Measurements from ENCODE around the gene PNP. TPM values are rescaled to one million over a fixed set of nuclear protein-coding genes. Genes with fewer than 3 reads are reported as not detected.

Gene PNP
- 16.0 and 17.0 TPM in 2 replicates for total RNA-seq
- long read RNA-seq, transcript PNP-201 (6 exons, 1,509 nt): major isoform, 59 of 61 reads
- long read RNA-seq, partial matches to known transcripts: 0 of 61 reads
- long read RNA-seq, other reads (novel, unspliced or antisense): 1 of 61 reads

DNA sequence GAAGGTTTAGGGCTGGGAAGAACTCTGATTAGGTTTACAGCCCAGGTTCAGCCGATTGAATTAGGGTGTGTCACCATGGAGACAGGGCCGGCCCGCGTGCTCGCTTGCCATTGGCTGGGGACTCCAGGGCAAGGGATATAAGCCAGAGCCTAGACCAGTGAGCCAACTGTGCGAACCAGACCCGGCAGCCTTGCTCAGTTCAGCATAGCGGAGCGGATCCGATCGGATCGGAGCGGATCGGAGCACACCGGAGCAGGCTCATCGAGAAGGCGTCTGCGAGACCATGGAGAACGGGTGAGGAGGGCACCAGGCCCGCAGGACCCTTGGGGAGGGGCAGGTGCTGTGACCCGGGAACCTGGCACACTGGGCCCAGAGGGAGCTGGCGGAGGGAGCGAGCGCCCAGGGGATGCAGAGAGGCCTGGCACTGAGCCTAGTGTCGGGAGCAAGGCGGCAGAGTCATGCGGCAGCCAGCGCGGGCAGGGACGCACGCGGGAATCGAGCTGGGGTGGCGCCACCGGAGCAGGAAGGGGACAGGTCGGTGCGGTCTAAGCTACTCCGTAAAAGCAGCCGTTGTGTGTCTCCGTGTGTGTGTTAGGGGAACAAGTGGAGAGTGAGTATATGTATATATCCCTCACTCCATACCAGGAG, at the start of gene PNP:
PNP (plus strand) TSS at position 165 of the 648 bp plus-strand sequence; CDS start at position 284, 119 bp downstream.
- peak; percentile 91 for DNase-seq (ENCODE audit: extremely low spot score, unreplicated experiment)
- H3K27ac Mint-ChIP-seq (ENCODE audit: unreplicated experiment): peak within 1 kb of the TSS; percentile 91
- H3K27me3 Mint-ChIP-seq (ENCODE audit: unreplicated experiment): peaks cover 9% of the 10 kb centered on the region
- peaks cover 16% of the 10 kb centered on the region for H3K4me1 Mint-ChIP-seq (ENCODE audit: unreplicated experiment)
- H3K9me3 Mint-ChIP-seq (ENCODE audit: unreplicated experiment): no peaks in the 10 kb centered on the region
- H3K4me3 Mint-ChIP-seq (ENCODE audit: unreplicated experiment): peak within 1 kb of the TSS; percentile 95
- peaks cover 9% of the 10 kb centered on the region for H3K36me3 Mint-ChIP-seq (ENCODE audit: unreplicated experiment)
- TF ChIP-seq, protein P1, sequence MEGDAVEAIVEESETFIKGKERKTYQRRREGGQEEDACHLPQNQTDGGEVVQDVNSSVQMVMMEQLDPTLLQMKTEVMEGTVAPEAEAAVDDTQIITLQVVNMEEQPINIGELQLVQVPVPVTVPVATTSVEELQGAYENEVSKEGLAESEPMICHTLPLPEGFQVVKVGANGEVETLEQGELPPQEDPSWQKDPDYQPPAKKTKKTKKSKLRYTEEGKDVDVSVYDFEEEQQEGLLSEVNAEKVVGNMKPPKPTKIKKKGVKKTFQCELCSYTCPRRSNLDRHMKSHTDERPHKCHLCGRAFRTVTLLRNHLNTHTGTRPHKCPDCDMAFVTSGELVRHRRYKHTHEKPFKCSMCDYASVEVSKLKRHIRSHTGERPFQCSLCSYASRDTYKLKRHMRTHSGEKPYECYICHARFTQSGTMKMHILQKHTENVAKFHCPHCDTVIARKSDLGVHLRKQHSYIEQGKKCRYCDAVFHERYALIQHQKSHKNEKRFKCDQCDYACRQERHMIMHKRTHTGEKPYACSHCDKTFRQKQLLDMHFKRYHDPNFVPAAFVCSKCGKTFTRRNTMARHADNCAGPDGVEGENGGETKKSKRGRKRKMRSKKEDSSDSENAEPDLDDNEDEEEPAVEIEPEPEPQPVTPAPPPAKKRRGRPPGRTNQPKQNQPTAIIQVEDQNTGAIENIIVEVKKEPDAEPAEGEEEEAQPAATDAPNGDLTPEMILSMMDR (IDR thresholded peaks at IDR 0.05): no peak

DNA sequence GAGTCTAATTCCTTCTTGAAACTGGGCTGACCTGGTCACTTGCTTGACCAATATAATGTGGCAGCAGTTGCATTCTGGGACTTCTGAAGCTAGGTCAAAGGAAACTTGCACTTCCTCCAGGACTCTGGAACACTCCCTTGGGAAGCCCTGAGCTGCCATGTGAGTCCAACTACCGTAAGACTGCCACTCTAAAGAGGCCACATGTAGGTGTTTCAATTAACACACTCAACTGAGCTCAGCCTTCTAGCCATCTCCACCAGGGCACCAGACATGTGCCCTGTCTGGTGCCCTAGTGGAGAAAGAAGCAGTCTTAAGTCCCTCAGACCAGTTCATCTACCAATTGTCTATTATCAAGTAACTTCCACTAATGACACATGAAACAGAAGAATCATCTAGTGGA, 49.8 kb upstream of the PNP start:
- Mint-ChIP-seq H3K9me3 (ENCODE audit: unreplicated experiment) (no peaks in the 10 kb centered on the region), H3K4me3 (ENCODE audit: unreplicated experiment) (no peak overlapping the region), H3K27ac (ENCODE audit: unreplicated experiment) (no peak overlapping the region), H3K36me3 (ENCODE audit: unreplicated experiment) (no peaks in the 10 kb centered on the region), H3K27me3 (ENCODE audit: unreplicated experiment) (no peaks in the 10 kb centered on the region), H3K4me1 (ENCODE audit: unreplicated experiment) (no peaks in the 10 kb centered on the region)
- TF ChIP-seq, protein P1 (IDR thresholded peaks at IDR 0.05): no peak
- DNase-seq (ENCODE audit: extremely low spot score, unreplicated experiment): no peak

DNA sequence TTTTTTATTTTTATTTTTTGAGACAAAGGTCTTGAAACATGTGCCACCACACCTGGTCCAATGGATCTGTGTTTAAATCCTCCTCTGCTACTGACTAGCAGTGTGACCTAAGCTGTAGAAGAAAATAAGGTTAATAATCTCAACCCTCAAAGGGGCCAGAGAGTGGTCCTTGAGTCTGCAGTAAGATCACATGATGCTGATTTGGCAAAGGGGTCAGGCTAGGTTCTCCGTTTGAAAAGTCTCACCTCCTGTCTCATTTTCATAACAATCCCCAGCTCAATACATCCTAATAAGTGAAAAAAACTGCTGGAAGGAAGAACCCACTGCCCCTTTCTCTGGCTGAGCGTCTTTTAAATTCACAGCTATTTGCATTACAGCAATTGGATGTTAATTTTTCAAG, 47.9 kb upstream of the PNP start:
- Mint-ChIP-seq H3K9me3 (ENCODE audit: unreplicated experiment) (no peaks in the 10 kb centered on the region), H3K4me1 (ENCODE audit: unreplicated experiment) (no peaks in the 10 kb centered on the region), H3K36me3 (ENCODE audit: unreplicated experiment) (no peaks in the 10 kb centered on the region), H3K4me3 (ENCODE audit: unreplicated experiment) (no peak overlapping the region), H3K27me3 (ENCODE audit: unreplicated experiment) (no peaks in the 10 kb centered on the region), H3K27ac (ENCODE audit: unreplicated experiment) (no peak overlapping the region)
- TF ChIP-seq, protein P1 (IDR thresholded peaks at IDR 0.05): no peak
- DNase-seq (ENCODE audit: extremely low spot score, unreplicated experiment): no peak

GRCh38 chr14:20422886-20423285, 46.3 kb upstream of the PNP start:
- Mint-ChIP-seq H3K27ac (ENCODE audit: unreplicated experiment) (no peak overlapping the region), H3K4me3 (ENCODE audit: unreplicated experiment) (no peak overlapping the region)
- TF ChIP-seq, protein P1 (IDR thresholded peaks at IDR 0.05): no peak

DNA sequence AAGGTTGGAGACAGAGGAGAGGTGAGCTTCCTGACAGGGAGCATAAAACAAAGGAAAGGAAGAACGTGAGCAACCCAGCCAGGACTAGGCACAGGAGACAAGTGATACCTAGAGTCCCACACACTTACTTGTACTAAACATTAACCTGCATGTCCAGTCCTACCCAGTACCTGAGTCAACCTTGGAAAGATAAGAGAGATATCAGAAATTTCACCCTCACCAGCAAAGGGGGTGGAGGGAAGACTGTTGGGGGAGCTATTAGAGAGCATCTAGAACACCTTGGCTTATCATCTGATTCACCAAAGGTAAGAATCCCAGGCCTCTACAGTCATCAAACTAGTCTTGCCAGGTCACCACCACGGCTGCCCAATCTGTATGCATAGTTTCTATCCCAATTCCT, 44.4 kb upstream of the PNP start:
- Mint-ChIP-seq H3K9me3 (ENCODE audit: unreplicated experiment) (no peaks in the 10 kb centered on the region), H3K27ac (ENCODE audit: unreplicated experiment) (no peak overlapping the region), H3K27me3 (ENCODE audit: unreplicated experiment) (no peaks in the 10 kb centered on the region), H3K4me3 (ENCODE audit: unreplicated experiment) (no peak overlapping the region), H3K4me1 (ENCODE audit: unreplicated experiment) (peaks cover 6% of the 10 kb centered on the region), H3K36me3 (ENCODE audit: unreplicated experiment) (no peaks in the 10 kb centered on the region)
- DNase-seq (ENCODE audit: extremely low spot score, unreplicated experiment): no peak
- TF ChIP-seq, protein P1 (IDR thresholded peaks at IDR 0.05): no peak

More at GRCh38 chr14:20422886-20423285, 46.3 kb upstream of the PNP start:
- DNase-seq (ENCODE audit: extremely low spot score, unreplicated experiment): no peak
- H3K27me3 Mint-ChIP-seq (ENCODE audit: unreplicated experiment): no peaks in the 10 kb centered on the region
- no peaks in the 10 kb centered on the region for H3K36me3 Mint-ChIP-seq (ENCODE audit: unreplicated experiment)
- H3K4me1 Mint-ChIP-seq (ENCODE audit: unreplicated experiment): peaks cover 5% of the 10 kb centered on the region
- H3K9me3 Mint-ChIP-seq (ENCODE audit: unreplicated experiment): no peaks in the 10 kb centered on the region

Data from osteocyte (in vitro differentiated cells).